ENCODE measurements around the gene IFITM5. TPM values are rescaled to one million over a fixed set of nuclear protein-coding genes. Genes with fewer than 3 reads are reported as not detected.
A peak's percentile ranks its signal among the peaks of the same experiment; 100 is the strongest.

Gene IFITM5
- total RNA-seq, 1 experiment from 2014 or later: not detected

- Histone ChIP-seq H2AFZ (ENCODE audit: low read length) (no peak overlapping the region), H2BK20ac (ENCODE audit: low read depth, low read length, poor library complexity, severe bottlenecking) (no peak overlapping the region), H3K4me2 (ENCODE audit: insufficient read depth, insufficient read length, low read length) (no peak overlapping the region), H2BK12ac (ENCODE audit: insufficient read length, low read depth, low read length) (no peak overlapping the region), H3K27ac (ENCODE audit: insufficient read length, low read depth, low read length) (no peak overlapping the region), H3K23ac (ENCODE audit: insufficient read length, low read depth, low read length) (no peak overlapping the region), H4K20me1 (ENCODE audit: control insufficient read depth, insufficient read depth, insufficient read length) (no peaks in the 10 kb centered on the region), H2AK5ac (ENCODE audit: insufficient read length, low read length) (no peak overlapping the region), H3K27me3 (ENCODE audit: insufficient read depth, low read length) (no peaks in the 10 kb centered on the region), H4K91ac (ENCODE audit: insufficient read length, low read depth, low read length) (no peak overlapping the region), H3K14ac (ENCODE audit: insufficient read depth, low read length) (no peak overlapping the region), H3T11ph (ENCODE audit: low read length) (no peak overlapping the region), H3K18ac (ENCODE audit: insufficient read length, low read depth, low read length) (no peak overlapping the region), H4K5ac (ENCODE audit: insufficient read length, low read depth, low read length) (no peak overlapping the region), H3K9me3 (ENCODE audit: control insufficient read depth, low read depth, low read length) (no peaks in the 10 kb centered on the region), H3K79me2 (ENCODE audit: insufficient read depth, low read length) (no peaks in the 10 kb centered on the region), H3K4ac (ENCODE audit: low read depth, low read length) (no peak overlapping the region), H3K23me2 (ENCODE audit: insufficient read length, low read depth, low read length, poor library complexity, severe bottlenecking) (no peaks in the 10 kb centered on the region), H2BK15ac (ENCODE audit: low read depth, low read length) (no peak overlapping the region), H2BK5ac (ENCODE audit: insufficient read length, low read length) (no peak overlapping the region), H3K56ac (ENCODE audit: insufficient read length, low read depth, low read length) (no peak overlapping the region), H3K9ac (ENCODE audit: extremely low read depth, insufficient read length, low read length) (no peak overlapping the region), H2BK120ac (ENCODE audit: low read depth, low read length, poor library complexity, severe bottlenecking) (no peak overlapping the region), H3K4me1 (ENCODE audit: insufficient read depth, low read length) (peaks cover 15% of the 10 kb centered on the region; the same call in 1 of the 2 replicates), H4K8ac (replicated peaks; ENCODE audit: insufficient read length, low read depth, low read length) (no peak overlapping the region), H3K79me1 (ENCODE audit: insufficient read depth, low read depth, low read length, poor library complexity, severe bottlenecking) (no peaks in the 10 kb centered on the region)
- DNase-seq: no peak
- H3K4me3 Mint-ChIP-seq: no peak overlapping the region; a peak in 1 of 5 replicates
- H3K27ac Mint-ChIP-seq: peak overlapping the region in 2 of 3 experiments; percentile 23 to 40; a peak in 2 of 7 replicates
- H3K27me3 Mint-ChIP-seq (ENCODE audit: low read depth): no peaks in the 10 kb centered on the region
- TF ChIP-seq, protein P1, sequence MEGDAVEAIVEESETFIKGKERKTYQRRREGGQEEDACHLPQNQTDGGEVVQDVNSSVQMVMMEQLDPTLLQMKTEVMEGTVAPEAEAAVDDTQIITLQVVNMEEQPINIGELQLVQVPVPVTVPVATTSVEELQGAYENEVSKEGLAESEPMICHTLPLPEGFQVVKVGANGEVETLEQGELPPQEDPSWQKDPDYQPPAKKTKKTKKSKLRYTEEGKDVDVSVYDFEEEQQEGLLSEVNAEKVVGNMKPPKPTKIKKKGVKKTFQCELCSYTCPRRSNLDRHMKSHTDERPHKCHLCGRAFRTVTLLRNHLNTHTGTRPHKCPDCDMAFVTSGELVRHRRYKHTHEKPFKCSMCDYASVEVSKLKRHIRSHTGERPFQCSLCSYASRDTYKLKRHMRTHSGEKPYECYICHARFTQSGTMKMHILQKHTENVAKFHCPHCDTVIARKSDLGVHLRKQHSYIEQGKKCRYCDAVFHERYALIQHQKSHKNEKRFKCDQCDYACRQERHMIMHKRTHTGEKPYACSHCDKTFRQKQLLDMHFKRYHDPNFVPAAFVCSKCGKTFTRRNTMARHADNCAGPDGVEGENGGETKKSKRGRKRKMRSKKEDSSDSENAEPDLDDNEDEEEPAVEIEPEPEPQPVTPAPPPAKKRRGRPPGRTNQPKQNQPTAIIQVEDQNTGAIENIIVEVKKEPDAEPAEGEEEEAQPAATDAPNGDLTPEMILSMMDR (conservative IDR thresholded peaks at IDR 0.05): no peak
- peaks cover 53 to 69% of the 10 kb centered on the region in 2 experiments for H3K4me1 Mint-ChIP-seq
- H3K36me3 Mint-ChIP-seq (ENCODE audit: insufficient read depth in 1 of 3, low read depth in 3 of 3): peaks cover 0 to 10% (median 4%) of the 10 kb centered on the region in 3 experiments; a peak in 4 of 7 replicates
- H3K9me3 Mint-ChIP-seq: peaks cover 2 to 10% of the 10 kb centered on the region in 2 experiments; a peak in 3 of 5 replicates
- WGBS (ENCODE audit: extremely low coverage, insufficient read length, low lambda C conversion rate): no CpG with 5 or more reads among the region's 12 CpGs
Measured at GRCh38 chr11:303363-303762, 4.0 kb upstream of the IFITM5 start.
